Caco-2 (cell line): ENCODE data around the gene TEAD2. TPM values are rescaled to one million over a fixed set of nuclear protein-coding genes. Genes with fewer than 3 reads are reported as not detected.

Experiments used
- BruUV-seq: library from RNA; stranded (reverse); fragments of 400-500 nt; replicated peaks from 2 replicates; lab custom pipeline; 2021; lab: Mats Ljungman, UMichigan
- CTCF ChIA-PET: fragments of 300-600 bp; sonication (Branson Sonifier 250); formaldehyde crosslinking; loops from one replicate; lab custom pipeline; 2022; ENCODE audit warnings: antibody characterized with exemption; lab: Charles Lee
- POLR2A ChIA-PET: fragments of 300-600 bp; sonication (Branson Sonifier 250); formaldehyde crosslinking; loops from one replicate; lab custom pipeline; 2022; ENCODE audit warnings: antibody characterized with exemption; lab: Charles Lee
- DNase-seq, 2 experiments: peaks; one replicate each; pipeline versions ENCODE4 v3.0.0 to v3.0.0-alpha.2; 2020 to 2022
- H3K27me3 ChIP-seq: replicated peaks from 2 replicates; pipeline ENCODE4 v1.6.0; 2011; ENCODE audit warnings: low read length; ENCODE audit not compliant: control insufficient read depth, insufficient read depth
- H3K36me3 ChIP-seq: 2 replicates; pipeline ENCODE4 v1.5.1; 2011; ENCODE audit warnings: low read length; ENCODE audit not compliant: control insufficient read depth, insufficient read depth
- H3K4me1 ChIP-seq: fragments of 250-450 bp; sonication (Bioruptor Pico); 2 replicates; pipeline ENCODE4 v1.5.1; 2020; ENCODE audit warnings: mild to moderate bottlenecking
- H3K4me3 ChIP-seq: 2 replicates; pipeline ENCODE4 v1.5.1; 2011; ENCODE audit warnings: low read depth, mild to moderate bottlenecking, control low read depth, low read length
- H3K9me3 ChIP-seq: fragments of 250-450 bp; sonication (Bioruptor Pico); 2 replicates; pipeline ENCODE4 v1.5.1; 2020; ENCODE audit warnings: mild to moderate bottlenecking, moderate library complexity
- H3K27ac Mint-ChIP-seq: one replicate; pipeline ENCODE4 v1.8.0; 2022; ENCODE audit warnings: mixed read lengths; ENCODE audit not compliant: unreplicated experiment
- H3K27me3 Mint-ChIP-seq: one replicate; pipeline ENCODE4 v1.8.0; 2022; ENCODE audit warnings: mixed read lengths; ENCODE audit not compliant: insufficient read depth, unreplicated experiment
- H3K36me3 Mint-ChIP-seq: one replicate; pipeline ENCODE4 v1.8.0; 2022; ENCODE audit warnings: mild to moderate bottlenecking, mixed read lengths; ENCODE audit not compliant: insufficient read depth, unreplicated experiment
- H3K4me1 Mint-ChIP-seq: one replicate; pipeline ENCODE4 v1.8.0; 2022; ENCODE audit warnings: low read depth, mixed read lengths; ENCODE audit not compliant: unreplicated experiment
- H3K4me3 Mint-ChIP-seq: one replicate; pipeline ENCODE4 v1.8.0; 2022; ENCODE audit warnings: mild to moderate bottlenecking, moderate library complexity, mixed read lengths; ENCODE audit not compliant: unreplicated experiment
- H3K9me3 Mint-ChIP-seq: one replicate; pipeline ENCODE4 v1.8.0; 2022; ENCODE audit warnings: mixed read lengths; ENCODE audit not compliant: unreplicated experiment
- CTCF ChIP-seq, 2 experiments: fragments of 200-600 bp in 1 of 2; IDR thresholded peaks; 1 replicate in 1 of 2; 2 replicates in 1 of 2; pipeline versions ENCODE4 v1.5.1 to v1.8.0; 2011 to 2022; ENCODE audit warnings: antibody characterized with exemption in 1 of 2, control low read depth in 1 of 2, inconsistent platforms in 1 of 2, low read depth in 1 of 2, low read length in 1 of 2, mild to moderate bottlenecking in 1 of 2, moderate library complexity in 1 of 2; ENCODE audit not compliant: insufficient read depth in 1 of 2, severe bottlenecking in 1 of 2, unreplicated experiment in 1 of 2
- intact Hi-C: fragments of 100-400 bp; cut with micrococcal nuclease; formaldehyde crosslinking; loops from one replicate; pipeline ENCODE4 v1.10.0; 2022; ENCODE audit not compliant: unreplicated experiment
- total RNA-seq: library from RNA; stranded (reverse); gene quantifications from 2 replicates; pipeline ENCODE4 v1.2.3, GENCODE V29; 2022

The TEAD2 gene
- total RNA-seq, 1 experiment from 2014 or later: 8.8 TPM

GRCh38 chr19:49390929-49391359, 28.7 kb upstream of the TEAD2 start:
- no peaks in the 10 kb centered on the region for H3K9me3 ChIP-seq
- Mint-ChIP-seq H3K9me3 (no peaks in the 10 kb centered on the region), H3K36me3 (peaks cover 7% of the 10 kb centered on the region), H3K4me1 (peaks cover 12% of the 10 kb centered on the region), H3K27me3 (peaks cover 7% of the 10 kb centered on the region), H3K27ac (no peak overlapping the region), H3K4me3 (no peak overlapping the region)
- CTCF ChIA-PET: interaction anchor here (0.6 to 1.5 kb wide), 7 partner anchors 12 to 179 kb away, joined by 3 to 8 read pairs (median 4); no protein-coding TSS in a partner anchor
- no peak for DNase-seq
- POLR2A ChIA-PET: no interaction called here
- no peaks in the 10 kb centered on the region for H3K4me1 ChIP-seq
- no peak overlapping the region for H3K4me3 ChIP-seq
- no peak for TF ChIP-seq CTCF (IDR thresholded peaks at IDR 0.05; ENCODE audit: insufficient read depth in 1 of 2, low read depth in 1 of 2, low read length in 1 of 2, severe bottlenecking in 1 of 2, unreplicated experiment in 1 of 2)
- H3K36me3 ChIP-seq: no peaks in the 10 kb centered on the region
- intact Hi-C loops: no loop called here
- no peaks in the 10 kb centered on the region for H3K27me3 ChIP-seq
- no TSS peak for BruUV-seq

- no peak for DNase-seq
- peaks cover 12% of the 10 kb centered on the region for H3K4me1 Mint-ChIP-seq
- ChIA-PET POLR2A (no interaction called here), CTCF (interaction anchor here (0.6 to 1.5 kb wide), 6 partner anchors 15 to 180 kb away, joined by 3 to 8 read pairs (median 4); no protein-coding TSS in a partner anchor)
- TF ChIP-seq CTCF (IDR thresholded peaks at IDR 0.05; ENCODE audit: insufficient read depth in 1 of 2, low read depth in 1 of 2, low read length in 1 of 2, severe bottlenecking in 1 of 2, unreplicated experiment in 1 of 2): no peak
- peaks cover 7% of the 10 kb centered on the region for H3K27me3 Mint-ChIP-seq
- no TSS peak for BruUV-seq
- H3K9me3 Mint-ChIP-seq: no peaks in the 10 kb centered on the region
- H3K4me3 Mint-ChIP-seq: no peak overlapping the region
- no peaks in the 10 kb centered on the region for H3K4me1 ChIP-seq
- H3K36me3 Mint-ChIP-seq: peaks cover 7% of the 10 kb centered on the region
- no peak overlapping the region for H3K4me3 ChIP-seq
- no peak overlapping the region for H3K27ac Mint-ChIP-seq
- intact Hi-C loops: no loop called here
- no peaks in the 10 kb centered on the region for H3K9me3 ChIP-seq
- no peaks in the 10 kb centered on the region for H3K27me3 ChIP-seq
- no peaks in the 10 kb centered on the region for H3K36me3 ChIP-seq
Observed at GRCh38 chr19:49390131-49390928, 28.1 kb upstream of the TEAD2 start.

GRCh38 chr19:49389406-49389805, 27.2 kb upstream of the TEAD2 start:
- Mint-ChIP-seq H3K27ac (no peak overlapping the region), H3K27me3 (peaks cover 7% of the 10 kb centered on the region), H3K4me1 (peaks cover 12% of the 10 kb centered on the region), H3K36me3 (peaks cover 7% of the 10 kb centered on the region), H3K4me3 (no peak overlapping the region), H3K9me3 (no peaks in the 10 kb centered on the region)
- TF ChIP-seq CTCF (IDR thresholded peaks at IDR 0.05; ENCODE audit: insufficient read depth in 1 of 2, low read depth in 1 of 2, low read length in 1 of 2, severe bottlenecking in 1 of 2, unreplicated experiment in 1 of 2): no peak
- no TSS peak for BruUV-seq
- Histone ChIP-seq H3K4me3 (no peak overlapping the region), H3K36me3 (no peaks in the 10 kb centered on the region), H3K27me3 (no peaks in the 10 kb centered on the region), H3K4me1 (no peaks in the 10 kb centered on the region), H3K9me3 (no peaks in the 10 kb centered on the region)
- POLR2A ChIA-PET: no interaction called here
- CTCF ChIA-PET: interaction anchor here (0.6 to 1.1 kb wide), 3 partner anchors 14 to 56 kb away, joined by 3 to 5 read pairs (median 5); no protein-coding TSS in a partner anchor
- no peak for DNase-seq
- intact Hi-C loops: no loop called here
